GM19324 (cell line): Measurements from ENCODE around the gene PLEKHM2.
A peak's percentile ranks its signal among the peaks of the same experiment; 100 is the strongest.
"Not testable (repeated sequence)": the region's sequence is repeated elsewhere in the genome, so short reads cannot be mapped to it uniquely, and the experiment has no call there.

ENCODE experiments used
- ATAC-seq: cut with Tn5 transposase; IDR thresholded peaks from one replicate; pipeline ENCODE4 v1.9.1; 2021; ENCODE audit warnings: mild to moderate bottlenecking, moderate library complexity; ENCODE audit not compliant: unreplicated experiment, low FRiP score

Gene PLEKHM2, protein sequence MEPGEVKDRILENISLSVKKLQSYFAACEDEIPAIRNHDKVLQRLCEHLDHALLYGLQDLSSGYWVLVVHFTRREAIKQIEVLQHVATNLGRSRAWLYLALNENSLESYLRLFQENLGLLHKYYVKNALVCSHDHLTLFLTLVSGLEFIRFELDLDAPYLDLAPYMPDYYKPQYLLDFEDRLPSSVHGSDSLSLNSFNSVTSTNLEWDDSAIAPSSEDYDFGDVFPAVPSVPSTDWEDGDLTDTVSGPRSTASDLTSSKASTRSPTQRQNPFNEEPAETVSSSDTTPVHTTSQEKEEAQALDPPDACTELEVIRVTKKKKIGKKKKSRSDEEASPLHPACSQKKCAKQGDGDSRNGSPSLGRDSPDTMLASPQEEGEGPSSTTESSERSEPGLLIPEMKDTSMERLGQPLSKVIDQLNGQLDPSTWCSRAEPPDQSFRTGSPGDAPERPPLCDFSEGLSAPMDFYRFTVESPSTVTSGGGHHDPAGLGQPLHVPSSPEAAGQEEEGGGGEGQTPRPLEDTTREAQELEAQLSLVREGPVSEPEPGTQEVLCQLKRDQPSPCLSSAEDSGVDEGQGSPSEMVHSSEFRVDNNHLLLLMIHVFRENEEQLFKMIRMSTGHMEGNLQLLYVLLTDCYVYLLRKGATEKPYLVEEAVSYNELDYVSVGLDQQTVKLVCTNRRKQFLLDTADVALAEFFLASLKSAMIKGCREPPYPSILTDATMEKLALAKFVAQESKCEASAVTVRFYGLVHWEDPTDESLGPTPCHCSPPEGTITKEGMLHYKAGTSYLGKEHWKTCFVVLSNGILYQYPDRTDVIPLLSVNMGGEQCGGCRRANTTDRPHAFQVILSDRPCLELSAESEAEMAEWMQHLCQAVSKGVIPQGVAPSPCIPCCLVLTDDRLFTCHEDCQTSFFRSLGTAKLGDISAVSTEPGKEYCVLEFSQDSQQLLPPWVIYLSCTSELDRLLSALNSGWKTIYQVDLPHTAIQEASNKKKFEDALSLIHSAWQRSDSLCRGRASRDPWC

DNA sequence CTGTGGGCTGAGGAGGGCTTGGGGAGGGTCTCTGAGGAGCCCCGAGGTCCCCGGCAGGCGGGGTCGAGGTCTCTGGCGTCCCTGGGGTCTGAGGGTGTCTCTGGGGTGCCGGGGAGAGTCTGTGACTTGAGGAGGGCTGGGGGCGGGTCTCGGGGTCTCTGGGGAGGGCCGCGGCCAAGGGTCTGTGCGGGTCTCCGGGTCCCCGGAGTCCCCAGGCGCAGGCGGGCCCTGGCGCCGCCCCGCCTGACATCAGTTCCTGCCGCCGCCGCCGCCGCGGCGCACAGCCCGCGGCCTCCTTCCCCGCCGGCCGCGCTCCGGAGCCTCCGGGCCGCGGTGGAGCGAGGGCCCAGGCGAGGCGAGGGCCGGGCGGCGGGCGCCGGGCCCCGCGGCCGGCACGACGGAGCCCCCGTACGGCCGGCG, at the start of gene PLEKHM2:
Gene PLEKHM2 (plus strand): TSS at position 279 of the 420 bp plus-strand sequence. CDS start 239 bp downstream, outside the sequence.
- ATAC-seq, result peak; percentile 67

DNA sequence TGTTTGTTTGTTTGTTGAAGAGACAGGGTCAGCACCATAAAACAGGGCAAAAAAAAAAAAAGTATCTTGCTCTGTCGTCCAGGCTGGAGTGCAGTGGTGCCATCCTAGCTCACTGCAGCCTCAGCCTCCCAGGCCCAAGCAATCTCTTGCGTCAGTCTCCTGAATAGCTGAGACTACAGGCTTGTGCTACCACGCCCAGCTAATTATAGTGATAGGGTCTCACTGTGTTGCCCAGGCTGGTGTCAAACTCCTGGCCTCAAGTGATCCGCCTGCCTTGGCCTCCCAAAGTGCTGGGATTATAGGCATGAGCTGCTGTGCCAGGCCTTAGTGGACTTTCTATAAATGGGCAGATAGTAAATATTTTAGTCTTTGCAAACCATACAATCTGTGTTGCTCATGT, 47.7 kb upstream of the PLEKHM2 start:
- no peak for ATAC-seq

DNA sequence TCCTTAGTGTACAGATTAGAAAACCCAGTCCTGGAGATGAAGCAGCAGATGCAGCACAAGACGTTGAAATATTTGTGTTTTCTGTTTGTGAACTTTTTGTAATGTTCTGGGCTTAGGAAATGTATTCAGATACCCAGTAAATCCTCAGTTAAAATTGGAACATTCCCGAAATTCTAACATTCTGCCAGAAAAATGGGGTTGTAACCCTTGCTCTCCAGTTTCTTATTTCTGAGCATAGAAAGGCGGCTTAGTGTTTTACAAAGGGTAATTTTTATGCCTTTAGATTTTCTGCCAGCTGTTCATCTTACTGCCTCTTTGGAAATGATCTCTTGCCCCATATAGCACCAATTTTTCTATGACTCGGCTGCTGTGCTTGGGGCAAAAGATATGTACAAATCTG, 46.3 kb upstream of the PLEKHM2 start:
- no peak for ATAC-seq

DNA sequence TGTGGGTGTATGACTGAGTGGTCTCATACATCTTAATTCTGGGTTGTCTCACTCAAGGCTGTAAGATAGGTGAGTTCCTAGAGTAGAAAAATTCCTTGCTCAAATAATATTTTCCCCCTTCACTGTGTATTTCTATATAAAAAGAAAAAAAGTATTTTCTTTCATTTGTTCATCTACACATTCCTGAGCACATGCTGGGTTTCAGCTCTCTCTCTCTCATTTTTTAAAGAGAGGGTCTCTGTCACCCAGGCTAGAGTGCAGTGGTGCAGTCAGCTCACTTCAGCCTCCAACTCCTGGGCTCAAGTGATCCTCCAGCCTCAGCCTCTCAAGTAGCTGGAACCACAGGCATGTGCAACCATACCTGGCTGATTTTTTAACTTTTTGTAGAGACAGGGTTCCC, 44.9 kb upstream of the PLEKHM2 start:
- no peak for ATAC-seq

DNA sequence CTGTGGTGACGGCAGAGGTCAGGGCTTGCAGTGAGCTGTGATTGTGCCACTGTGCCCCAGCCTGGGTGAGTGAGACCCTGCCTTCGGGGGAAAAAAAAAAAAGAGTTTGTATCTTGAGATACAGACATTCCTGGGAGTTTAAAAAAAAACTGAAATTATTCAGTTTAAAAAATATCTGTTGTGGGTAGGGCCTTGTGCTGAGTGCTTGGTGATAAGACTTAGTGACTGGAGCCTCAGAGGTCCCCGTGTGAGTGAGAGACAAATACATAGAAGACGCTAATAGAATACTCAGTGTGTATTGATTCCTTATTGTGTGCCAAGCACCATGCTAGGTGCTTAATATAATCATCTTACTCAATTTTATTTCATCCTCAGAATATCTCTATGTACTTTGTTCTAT, 44.2 kb upstream of the PLEKHM2 start:
- no peak for ATAC-seq

DNA sequence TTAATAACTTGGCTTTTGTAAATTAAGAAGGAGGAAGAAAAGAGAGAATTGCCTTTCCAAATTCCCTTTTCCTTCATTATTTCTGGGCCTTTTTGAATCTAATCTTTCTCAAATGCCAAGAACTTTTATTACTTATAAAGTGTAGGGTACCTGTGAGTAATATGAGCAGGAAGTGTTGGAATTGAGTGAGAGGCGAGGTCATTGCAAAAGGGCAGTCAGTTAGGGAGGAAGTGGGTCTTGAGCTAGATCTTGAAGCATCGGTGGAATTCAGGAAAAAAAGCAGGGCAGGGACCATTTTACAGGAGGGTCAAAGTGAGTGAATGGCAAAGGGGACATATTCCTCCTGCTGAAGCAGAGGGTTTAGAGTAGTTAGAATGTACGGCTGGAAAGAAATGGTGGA, 43.5 kb upstream of the PLEKHM2 start:
- no peak for ATAC-seq

DNA sequence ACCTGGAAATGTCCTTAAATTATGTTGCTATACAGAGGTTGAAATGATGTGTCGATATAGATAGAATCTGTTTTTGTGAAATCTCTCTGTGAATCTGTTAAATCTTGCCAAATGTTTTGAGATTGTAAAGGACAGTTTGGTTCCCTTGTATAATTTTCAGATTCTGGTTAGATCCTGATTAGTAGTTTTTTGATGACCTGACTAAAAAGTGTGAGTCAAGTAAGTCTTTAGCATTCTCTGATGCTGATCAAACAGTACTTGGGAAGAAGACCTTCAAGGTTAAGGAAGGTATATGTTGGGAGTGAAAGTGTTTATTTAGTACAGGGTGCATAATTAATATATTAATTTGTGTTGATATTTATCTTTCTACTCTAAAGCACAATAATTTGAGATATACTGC, 34.2 kb upstream of the PLEKHM2 start:
- ATAC-seq, result no peak

DNA sequence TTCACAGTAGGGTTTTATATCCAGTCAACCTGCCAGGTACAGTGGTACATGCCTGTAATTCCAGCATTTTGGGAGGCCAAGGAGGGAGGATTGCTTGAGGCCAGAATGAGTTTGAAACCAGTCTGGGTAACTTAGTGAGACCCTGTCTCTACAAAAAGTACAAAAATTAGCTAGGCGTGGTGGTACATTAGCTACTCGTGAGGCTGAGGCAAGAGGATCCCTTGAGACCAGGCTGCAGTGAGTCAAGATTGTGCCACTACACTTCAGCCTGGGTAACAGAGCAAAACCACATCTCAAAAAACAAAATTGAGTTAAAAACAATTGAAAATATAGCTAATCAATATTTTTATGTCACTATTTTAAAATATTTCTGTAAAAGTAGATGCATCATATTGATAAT, 33.7 kb upstream of the PLEKHM2 start:
- ATAC-seq, result no peak

DNA sequence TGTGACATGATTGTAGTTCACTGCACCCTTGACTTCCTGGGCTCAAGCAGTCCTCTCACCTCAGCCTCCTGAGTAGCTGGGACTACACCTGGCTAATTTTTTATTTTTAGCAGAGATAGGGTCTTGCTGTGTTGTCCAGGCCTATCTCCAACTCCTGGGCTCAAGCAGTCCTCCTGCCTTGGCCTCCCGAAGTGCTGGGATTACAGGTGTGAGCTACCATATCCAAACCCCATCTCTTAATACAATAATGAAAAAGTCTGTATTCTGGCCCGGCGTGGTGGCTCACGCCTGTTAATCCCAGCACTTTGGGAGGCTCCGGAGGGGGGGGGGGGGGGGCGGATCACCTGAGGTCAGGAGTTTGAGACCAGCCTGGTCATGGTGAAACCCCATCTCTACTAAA, 32.0 kb upstream of the PLEKHM2 start:
- not testable (repeated sequence) for ATAC-seq

DNA sequence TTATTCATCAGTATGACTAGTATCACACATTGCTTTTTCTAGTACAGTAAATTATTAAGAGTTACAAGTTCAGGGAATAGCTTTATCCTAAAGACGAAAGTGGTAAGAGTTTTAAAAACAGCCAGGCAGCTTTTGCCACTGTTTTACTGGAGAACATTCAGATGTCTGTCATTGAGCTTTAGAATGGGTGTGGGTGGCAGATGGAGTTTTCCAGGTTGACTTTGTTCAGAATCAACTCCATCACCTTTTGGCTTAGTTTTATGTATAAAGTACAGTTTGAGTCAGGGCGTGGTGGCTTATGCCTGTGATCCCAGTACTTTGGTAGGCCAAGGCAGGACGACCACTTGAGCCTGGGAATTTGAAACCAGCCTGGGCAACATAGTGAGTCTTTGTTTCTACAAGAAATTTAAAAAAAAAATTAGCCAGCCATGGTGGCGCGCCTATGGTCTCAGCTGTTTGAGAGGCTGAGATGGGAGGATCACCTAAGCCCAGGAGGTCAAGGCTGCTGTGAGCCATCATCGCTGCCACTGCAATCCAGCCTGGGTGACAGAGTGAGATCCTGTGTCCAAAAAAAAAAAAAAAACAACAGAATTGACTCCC, 29.9 kb upstream of the PLEKHM2 start:
- ATAC-seq, result no peak

DNA sequence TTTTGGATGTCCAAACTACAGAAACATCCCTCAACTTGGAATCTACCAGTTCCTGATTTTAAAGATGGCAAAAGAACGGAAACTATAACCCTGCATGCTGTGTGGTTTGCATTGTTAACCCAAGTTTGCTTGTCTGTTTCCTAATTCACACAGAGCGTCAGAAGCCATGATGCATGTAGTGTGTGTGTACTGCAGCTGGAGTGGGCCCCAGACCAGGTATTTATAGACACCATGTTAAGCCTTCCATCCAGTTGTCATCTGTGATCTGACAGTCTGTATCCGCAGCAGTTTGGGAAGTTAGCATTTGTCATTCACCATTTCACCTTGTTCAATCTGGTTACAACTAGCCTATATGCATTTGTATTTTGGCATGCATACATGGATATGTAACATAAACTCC, 27.7 kb upstream of the PLEKHM2 start:
- ATAC-seq, result no peak

DNA sequence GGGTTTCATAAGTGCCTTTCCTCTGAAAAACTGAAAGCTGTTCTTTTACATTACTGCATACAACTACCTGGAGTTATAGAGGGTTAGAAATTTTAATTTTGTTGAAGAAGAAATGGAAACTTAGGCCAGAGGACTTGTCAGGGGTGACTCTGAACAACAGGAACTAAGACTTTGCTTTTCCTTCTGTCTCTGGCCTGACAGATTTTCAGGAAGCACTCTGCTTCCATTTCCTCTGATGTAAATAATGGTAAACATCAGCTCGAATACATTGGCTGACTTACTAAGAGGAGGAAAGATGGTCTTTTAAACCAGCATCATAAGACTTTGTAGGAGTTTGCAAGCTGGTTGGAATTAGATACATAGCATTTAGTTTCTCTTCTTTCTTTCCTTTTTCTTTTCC, 27.1 kb upstream of the PLEKHM2 start:
- ATAC-seq, result no peak

DNA sequence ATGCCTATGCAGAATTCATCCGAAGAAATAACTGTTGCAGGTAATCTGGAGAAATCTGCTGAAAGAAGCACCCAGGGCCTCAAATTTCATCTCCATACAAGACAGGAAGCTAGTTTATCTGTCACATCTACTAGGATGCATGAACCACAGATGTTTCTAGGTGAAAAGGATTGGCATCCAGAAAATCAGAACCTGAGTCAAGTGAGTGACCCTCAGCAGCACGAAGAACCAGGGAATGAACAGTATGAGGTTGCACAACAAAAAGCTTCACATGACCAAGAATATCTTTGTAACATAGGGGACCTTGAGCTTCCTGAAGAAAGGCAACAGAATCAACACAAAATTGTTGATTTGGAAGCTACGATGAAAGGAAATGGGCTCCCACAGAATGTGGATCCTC, 24.0 kb upstream of the PLEKHM2 start:
- ATAC-seq, result no peak

DNA sequence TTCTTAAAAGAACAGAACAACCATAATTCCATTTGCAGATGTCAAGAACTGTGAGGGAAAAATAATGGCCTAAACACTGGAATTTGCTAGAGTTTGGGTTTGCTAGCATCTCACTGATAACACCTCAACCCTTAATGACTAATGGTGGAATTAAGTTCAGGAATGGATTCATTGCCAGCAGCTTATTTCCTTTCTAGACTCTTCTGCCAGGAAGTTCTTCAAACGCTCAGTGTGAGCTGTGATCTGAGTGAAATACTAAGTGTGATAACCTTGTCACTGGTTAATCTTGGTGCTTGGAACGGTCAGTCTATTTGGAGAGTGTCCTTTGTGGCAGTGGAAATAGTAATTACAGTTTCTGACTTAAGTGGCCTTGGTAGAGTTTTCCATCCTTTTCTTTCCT, 21.6 kb upstream of the PLEKHM2 start:
- ATAC-seq, result no peak

DNA sequence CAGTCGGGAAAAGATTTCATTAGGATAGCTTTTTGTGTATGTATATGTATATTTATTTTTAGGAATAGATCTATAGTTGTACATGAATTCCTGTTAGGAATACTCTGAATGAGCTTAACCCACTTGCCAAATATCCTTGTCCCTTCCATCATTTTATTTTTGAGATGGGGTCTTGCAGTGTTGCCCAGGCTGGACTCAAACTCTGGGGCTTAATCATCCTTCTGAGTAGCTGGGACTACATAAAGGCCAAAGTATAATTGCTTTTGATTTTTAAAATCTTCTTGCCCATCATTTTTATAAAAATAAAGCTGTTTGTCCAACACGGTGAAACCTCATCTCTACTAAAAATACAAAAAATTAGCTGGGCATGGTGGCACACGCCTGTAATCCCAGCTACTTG, 20.2 kb upstream of the PLEKHM2 start:
- ATAC-seq, result no peak

DNA sequence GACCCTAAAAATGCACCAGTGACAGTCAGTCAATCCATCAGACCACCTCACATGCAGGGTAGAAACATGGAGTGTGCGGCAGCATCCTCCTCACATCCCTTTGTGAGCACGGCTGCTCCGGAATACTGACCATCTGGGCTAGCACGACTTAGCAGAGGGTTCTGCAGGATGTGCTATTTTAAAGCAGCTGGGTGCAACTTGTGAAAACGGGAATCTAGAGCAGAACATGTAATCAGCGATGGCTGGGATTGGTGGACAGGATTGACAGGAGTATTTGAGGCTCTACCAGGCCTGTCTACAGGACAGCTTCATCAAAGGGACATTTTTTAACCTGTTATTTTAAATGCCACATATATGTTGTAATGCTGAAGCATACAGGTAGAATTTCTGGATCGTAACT, 16.8 kb upstream of the PLEKHM2 start:
- ATAC-seq, result no peak

DNA sequence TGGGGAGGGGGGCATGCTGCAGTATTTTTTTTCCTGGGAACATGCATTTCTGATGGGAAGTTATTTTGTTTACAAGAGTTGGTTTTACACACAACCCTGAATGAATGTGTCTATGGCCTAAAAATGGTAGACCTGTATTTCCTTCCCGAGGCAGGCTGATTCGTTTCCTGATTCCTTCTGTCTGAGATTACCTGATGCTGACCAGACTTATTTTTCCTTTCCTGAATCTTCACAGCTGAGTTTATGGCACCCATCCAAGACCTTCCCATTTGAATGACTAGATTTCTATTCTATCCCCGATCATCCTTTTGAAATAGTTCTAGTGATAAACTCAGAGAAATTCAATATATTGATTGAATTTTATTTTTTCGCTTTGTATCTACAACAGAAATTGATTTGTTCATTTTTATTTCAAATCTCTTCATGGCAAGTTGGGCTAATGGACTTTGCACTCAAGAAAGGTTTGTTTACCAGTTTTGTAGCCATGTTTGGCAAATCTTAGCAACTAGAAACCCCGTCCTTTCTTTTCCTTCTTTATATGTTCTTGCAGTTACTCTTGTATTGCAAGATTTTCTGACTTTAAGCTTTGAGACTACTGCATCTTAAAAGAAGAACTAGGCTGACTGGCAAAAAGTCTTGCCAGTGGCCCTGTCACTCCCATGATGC, 15.9 kb upstream of the PLEKHM2 start:
- no peak for ATAC-seq

DNA sequence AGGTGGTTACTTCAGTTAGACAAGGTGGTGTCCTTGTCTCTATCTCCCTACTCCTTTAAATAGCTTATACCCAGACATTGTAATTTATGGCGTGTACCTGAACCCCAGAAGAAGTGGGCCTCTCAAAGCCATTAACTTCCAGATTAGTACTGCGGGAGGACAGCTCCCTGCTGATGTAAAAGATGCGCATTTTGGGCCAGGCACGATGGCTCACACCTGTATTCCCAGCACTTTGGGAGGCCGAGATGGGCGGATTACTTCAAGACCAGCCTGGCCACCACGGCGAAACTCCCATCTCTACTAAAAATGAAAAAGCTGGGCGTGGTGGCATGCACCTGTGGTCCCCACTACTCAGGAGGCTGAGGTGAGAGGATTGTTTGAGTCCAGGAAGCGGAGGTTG, 15.0 kb upstream of the PLEKHM2 start:
- no peak for ATAC-seq

DNA sequence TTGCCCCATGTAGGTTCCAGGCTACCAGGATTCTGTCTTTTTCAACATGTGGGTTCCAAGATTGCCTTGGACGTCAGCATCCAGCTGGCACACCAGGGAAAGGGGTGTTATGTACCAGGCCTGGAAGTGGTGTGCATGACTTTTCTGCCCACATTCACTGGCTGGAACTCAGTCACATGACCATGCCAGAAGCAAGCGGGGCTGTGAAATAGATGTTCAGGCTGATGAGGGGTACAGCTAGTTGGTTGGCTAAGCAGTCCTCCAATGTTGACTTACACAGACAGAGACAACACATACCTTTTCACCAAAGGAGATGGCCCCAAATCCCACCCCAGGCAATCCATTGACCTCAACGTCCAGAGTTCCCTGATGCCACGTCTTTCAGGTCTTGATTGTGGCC, 14.3 kb upstream of the PLEKHM2 start:
- no peak for ATAC-seq

DNA sequence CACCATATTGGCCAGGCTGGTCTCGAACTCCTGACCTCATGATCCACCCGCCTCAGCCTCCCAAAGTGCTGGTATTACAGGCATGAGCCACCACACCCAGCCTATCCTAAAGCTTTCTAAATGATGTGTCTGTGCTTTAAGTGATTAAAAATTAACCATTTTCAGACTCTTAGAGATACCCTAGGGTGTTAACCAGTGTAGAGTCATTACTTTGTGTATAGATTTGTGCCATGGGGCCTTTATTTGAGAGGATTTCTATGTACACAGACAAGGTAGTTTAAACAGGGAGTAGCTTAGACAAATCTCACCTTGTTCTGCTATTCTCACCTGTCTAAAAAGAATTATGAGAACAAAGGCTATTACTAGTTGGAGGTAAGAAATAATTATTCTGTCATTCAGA, 12.7 kb upstream of the PLEKHM2 start:
- no peak for ATAC-seq
